Activated CD4-positive, alpha-beta T cell treated with anti-CD3 and anti-CD28 coated beads, Interleukin-10, Interleukin-2, amounts not matched to agents 100 ng/mL and 50 ng/mL, durations not matched to agents 16 hours and 8 hours (primary cell): ENCODE data around the gene KCNT2.

ENCODE experiments used
- DNase-seq: peaks from one replicate; pipeline ENCODE4 v3.0.0-alpha.2; 2020

Gene KCNT2

DNA sequence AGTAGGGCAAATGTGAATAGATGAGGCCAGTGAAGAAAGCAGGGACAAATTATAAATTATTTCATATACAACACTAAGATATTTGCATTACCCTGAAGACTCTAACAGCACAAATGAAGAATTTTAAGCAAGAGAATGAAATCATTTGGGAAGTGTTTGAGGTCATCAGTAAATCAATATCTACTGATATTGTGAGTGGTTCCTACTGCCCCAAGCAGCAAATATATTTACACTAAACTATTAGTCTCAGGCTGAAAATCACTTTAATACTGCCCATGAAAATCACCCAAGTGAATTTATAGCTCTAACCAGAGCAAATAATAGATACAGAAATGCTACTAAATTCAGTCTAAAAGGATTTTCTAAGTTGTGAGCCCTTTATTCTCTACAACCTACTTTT is 163.6 kb downstream of the KCNT2 start:
- DNase-seq = no peak

DNA sequence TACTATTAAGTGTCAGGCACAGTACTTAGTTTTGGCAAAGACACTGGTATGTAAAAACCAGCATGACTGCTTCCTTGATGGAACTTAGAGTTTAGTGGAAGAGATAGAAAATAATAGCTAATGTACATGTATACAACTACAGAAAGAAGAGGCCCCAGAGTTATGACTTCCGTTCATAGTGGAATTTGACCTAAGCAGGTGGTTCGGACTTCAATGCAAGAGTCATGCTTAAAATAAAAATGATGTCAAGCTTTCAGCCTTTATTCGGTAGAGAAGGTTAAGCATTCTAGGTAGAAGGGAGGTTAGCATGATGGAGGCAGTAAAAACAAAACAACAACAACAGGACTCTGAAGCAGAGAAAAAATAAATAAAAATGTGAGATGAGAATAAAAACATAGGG is 165.9 kb downstream of the KCNT2 start:
- DNase-seq = no peak

DNA sequence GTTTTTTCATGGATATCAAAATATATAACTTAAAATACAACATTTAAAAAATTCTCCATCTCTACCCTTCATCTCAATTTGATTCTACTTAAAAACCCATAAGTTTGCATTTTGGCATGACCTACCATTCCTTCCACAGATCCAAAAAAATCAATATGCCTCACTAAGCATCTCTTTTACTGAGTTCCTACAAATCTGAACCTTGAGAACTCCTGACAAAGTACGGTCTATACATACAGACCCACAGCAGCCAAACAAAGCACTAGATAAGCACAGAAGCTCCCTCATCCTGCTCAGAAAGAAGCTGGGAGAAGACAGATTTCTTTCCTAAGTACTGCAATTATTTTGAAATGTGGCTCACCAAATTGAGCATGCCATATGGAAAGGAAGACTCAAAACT is 167.5 kb downstream of the KCNT2 start:
- no peak for DNase-seq

DNA sequence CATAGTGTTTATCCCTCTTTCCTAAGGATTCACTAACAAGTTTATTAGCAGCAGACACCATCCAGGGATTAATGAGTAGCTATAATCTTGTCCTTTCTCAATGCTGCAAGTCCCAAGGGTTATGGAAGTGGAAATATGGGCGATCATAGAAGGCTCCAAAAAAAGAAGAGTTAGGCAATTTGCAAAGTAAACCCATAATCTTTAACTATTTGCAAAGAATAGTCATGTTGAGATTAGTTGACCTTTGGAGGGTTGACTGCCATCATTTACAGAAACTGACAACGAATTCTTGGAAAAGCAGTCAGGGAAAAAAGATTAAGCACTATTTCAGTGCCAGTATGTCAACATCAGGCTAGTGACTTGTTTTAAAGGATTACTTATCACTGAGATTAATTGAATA is 169.9 kb downstream of the KCNT2 start:
- no peak for DNase-seq

DNA sequence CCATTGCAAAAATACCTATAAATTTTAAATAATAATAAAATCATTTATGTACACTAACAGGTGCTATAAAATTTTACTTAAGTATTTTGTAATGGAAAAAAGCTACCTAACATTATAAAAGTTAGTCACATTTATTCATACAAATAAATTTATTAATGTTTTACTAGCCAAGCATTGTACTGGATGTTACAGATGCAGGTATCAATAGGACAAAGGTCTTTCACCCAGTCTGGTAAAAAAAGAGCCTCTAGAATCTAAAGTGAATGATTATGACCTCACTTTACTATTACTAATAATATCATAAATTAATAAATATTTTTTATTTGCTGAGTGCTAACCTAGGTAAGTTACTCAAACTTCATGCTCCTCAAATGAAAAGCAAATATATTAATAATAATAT is 170.6 kb downstream of the KCNT2 start:
- DNase-seq = no peak

DNA sequence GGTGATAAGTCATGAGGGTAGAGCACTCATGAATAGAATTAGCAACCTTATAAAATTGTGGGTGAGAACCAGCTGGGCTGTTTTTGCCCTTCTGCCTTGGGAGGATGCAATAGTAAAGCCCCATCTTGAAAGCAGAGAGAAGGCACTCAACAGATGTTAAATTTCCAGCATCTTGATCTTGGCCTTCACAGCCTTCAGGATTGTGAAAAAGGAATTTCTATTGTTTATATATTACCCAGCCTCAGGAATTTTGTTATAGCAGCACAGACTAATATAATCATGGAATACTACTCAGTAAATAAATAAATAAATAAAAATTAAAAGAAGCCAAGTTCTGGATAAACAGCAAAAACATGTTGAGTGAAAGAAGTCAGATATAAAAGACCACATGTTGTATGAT is 175.2 kb downstream of the KCNT2 start:
- no peak for DNase-seq

DNA sequence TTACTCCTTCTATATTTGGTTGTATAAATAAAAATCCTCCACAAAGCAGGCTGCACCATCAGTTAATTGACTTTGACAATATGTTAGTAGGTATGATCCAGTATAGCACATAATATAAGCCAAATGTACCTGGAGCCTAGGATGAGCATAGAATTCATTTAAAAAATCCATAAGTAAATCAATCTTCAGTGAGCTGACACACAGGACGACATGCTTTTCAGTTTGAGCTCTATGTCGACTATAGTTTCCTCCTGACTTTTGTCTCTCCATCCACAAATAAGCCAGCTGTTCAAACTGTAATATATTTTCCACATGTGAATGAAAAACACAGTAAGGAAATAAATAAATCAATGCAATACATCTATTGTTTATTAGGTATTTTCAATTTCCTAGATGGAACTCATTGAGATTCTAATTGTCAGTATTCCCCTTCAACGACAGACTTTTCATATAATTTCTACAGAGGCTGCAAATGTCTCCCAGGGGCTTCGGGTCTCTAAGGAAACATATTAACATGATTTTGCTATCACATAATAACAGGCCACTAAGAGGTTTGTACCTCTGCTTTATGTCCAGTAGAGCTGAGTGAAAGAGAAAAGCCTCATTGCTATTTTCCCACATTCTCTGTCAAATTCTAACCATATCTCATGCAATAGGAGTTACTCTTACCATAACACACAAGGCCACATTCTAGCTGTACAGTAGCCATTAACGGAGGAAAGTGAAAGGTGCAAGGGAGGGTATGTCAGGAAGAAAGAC is 180.1 kb downstream of the KCNT2 start:
- no peak for DNase-seq

DNA sequence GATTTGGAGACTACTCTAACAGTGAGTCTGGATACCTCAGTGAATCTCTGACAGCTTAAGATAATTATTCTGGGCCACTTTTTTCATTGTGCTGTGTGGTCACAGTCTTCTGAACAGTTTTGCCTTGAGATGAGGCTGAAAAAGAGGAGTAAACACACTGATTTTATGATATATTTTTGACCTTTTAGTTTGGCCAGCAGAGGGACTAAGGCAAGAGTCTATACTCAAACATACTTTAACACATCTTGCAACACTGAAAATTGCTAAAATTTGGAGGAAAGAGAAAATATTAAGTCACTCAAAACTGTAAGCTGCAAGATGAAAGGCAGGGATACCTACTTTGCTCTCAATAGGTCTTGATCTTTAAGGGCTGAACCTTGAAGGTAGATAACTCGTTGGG is 182.7 kb downstream of the KCNT2 start:
- DNase-seq = no peak

DNA sequence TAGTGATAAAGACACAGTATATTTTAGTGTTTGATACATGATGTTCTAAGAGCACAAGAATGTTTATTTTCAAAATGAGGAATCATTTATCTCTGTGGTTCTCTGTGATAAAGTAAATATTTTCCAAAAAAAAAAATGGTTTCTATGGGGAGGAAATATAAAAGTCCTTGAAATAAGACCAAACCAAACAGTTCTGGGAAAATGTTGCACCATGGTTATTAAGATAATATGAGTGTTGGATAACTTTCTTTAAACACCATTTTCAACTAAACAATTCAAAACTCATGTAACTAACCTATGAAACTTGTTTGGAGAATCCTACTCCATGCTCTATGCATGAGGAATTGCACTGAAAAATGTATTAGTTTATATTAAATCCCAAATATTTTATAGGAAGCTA is 184.6 kb downstream of the KCNT2 start:
- DNase-seq = no peak

DNA sequence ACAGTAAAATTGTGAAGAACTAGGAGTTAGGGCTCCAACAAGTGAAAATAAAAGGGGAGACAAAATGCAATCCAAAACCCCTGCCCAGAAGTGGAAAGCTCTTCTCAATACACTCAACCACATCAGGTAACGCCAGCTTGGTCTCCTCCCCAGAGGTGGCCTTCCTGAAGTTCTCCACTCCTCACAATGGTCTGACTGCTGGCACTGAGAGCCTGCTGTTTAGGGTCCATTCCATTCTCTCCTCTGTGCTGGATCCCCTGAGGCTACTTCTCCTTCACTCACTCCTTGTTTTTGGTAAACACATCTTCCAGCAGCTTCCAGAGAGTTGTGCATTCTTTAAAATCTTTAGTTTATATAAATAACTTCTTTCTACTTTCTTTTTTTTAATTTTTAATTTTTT is 189.5 kb downstream of the KCNT2 start:
- no peak for DNase-seq

DNA sequence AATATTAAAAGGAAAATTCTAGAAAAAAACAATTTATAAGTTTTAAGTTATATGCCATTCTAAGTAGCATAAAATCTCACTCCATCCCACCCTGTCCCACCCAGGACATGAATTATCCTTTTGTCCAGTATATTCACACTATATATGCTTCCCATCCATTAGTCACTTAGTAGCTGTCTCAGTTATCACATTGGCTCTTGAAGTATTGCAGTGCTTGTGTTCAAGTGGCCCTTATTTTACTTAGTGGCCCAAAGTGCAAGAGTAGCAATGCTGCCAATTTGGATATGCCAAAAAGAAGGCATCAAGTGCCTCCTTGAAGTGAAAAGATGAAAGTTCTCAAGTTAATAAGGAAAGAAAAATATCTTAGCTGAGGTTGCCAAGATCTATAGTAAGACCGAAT is 192.3 kb downstream of the KCNT2 start:
- DNase-seq = no peak

DNA sequence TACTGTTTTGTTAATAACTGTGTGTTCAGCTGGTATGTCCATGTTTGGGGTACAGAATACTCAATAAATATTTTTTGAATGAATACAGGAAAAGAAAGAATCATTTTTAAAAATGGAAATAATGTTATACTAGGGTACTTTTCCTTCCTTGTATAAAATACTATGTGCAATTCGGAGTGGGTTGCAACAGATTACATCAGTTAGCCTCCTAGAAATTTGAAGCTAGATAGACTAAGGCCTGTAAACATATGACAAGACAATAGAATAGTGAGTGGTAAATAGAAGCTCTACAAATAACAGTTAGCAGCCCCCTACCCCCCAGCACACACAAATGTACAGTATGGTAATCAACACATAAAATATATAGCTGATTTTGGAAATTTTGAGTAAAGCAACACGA is 195.9 kb downstream of the KCNT2 start:
- no peak for DNase-seq

DNA sequence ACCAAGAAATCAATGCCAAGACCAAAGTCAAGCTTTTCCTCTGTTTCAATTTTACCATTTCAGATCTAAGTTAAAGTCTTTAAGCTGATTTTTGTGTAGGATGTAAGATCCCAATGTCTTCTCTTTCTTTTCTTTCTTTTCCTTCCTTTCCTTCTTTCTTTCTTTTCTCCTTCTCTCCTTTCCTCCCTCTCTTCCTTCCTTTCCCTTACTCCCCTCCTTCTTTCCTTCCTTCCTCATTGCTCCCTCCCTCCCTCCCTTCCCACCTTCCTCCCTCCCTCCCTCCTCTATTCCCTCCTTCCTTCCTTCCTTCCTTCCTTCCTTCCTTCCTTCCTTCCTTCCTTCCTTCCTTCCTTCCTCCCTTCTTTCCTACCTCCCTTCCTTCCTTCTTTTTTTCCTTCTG is 197.5 kb downstream of the KCNT2 start:
- no peak for DNase-seq

DNA sequence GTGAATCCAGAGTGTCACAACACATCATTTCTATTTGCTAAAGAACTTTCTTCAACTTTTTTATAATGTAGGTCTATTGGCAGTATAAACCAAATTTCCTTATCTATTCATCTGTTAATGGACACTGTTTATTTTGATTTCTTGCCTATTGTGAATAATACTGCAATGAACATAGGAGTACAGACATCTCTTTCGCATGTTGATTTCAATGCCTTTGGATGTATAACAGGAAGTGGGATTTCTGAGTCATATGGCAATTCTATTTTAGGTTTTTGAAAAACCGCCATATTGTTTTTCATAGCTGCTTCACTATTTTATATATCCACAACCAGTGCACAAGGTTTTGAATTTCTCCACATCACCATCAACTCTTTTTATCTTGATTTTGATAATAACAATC is 198.7 kb downstream of the KCNT2 start:
- no peak for DNase-seq

DNA sequence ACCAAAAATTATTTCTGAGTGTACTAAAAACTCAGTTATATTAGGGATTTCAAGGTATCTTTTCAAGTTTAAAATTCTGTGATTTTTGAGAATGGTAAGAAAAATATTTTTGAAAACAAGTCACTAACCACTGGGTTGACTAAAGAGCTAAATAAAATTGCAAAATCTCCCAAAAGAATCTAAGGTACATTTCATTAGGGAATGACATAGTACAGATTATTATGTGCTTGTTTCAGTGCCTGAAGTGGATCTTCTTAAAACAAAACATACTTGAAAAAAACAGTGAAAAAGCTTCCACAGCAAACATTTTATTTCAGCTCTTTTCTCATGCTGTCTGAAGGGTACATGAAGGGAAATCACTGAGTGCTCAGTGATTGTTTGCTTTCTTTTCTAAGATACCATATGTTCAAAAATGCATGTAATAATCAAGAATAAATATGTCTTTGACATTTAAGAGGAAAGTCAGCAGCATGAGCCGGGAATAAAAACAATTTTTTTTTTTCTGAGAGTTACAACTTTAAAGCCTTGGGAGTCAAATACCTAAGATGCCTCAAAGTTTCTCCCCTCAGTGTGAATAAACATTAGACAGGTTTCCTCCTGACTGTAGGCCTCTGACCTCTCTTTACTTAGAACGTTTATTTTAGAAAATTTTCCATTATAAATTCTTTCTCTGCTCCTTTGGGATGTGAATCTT is 200.7 kb downstream of the KCNT2 start:
- no peak for DNase-seq

DNA sequence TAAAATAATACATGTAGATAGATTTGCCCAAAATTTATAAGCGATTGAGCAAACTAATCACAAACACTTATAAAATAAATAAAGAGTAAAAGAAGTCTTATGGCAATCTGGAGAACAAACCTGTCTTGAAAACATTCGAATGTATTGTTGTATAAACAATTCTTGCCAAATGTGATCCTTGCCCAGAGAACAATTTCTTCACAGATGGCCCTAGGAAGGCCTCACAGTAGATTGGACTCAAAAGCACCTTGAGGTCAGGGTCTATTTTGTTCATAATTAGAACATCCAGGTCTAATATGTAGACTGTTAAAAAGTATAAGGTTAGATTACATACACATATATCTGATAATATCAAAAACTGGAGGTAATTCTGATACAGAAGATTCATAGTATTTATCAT is 202.4 kb downstream of the KCNT2 start:
- no peak for DNase-seq

DNA sequence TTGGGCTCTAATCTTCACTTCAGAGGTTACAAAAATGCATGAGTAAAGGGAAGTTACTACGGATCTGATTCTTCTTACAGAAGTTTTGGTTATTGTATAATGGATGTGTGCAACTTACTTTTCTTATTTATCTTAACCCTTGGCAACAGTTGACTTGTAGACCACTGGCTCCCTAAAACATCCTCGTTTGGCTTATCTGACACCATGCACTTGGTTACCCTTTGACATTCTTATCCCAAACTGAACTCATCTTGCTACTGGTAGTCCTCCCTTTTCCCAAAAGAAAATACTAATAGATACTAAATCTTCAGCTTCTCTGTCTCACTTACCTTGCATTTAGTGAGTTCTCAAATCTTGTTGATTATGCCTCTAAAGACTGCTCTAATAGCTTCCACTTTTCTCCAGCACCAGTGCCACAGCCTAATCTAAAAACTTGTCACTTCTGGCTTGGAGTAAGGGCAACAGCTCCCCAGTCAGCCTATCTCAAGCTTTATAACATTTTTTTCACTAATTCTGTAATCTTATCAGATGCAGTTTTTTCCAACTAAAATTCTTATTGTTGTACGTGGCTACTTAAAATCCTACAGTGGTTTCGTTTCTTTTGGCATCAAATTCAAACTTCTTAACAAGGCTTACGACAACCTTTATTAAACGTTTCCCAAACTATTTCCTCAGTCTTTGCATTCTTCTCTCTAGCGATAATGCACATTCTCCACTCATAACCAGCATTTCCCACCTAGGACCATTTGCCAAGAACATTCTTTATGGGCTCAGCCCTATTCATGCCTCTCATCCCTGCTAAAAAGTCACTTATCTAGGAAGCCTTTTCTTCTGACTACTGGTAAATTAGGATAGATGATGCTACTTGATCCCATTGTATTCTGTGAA is 204.2 kb downstream of the KCNT2 start:
- no peak for DNase-seq

DNA sequence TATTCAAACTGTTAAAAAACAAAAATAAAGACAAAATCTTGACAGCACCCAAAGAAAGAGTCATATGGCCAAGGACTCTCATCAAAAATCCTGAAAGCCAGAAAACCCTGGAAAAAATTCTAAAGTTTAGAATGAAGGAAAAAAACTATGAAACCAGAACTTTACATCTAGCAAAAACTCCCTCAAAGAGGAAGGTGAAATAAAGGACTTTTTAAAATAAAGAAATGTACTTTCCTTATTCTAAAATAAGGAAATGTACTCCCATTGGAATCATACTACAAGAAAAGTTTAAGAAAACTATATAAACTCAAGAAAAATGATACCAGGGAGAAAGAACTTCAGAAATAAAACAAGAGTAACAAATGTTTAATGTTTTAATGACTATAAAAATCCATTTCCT is 206.3 kb downstream of the KCNT2 start:
- DNase-seq = no peak

DNA sequence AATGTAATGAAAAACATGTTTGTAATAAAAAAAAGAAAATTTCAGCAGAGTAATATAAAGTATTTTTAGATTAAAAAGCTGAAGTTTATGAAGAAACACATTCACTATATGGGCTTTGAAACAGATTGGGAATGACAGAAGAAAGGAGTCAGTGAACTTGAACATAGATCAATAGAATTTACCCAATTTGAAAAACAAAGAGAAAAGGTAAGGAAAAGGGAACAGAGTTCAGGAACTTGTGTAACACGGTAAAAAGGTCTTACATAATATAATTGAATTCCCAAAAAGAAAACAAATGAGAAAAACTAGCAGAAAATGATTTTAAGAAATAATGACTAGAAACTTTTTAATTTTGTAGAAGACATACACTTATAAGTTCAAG is 206.8 kb downstream of the KCNT2 start:
- DNase-seq = no peak

DNA sequence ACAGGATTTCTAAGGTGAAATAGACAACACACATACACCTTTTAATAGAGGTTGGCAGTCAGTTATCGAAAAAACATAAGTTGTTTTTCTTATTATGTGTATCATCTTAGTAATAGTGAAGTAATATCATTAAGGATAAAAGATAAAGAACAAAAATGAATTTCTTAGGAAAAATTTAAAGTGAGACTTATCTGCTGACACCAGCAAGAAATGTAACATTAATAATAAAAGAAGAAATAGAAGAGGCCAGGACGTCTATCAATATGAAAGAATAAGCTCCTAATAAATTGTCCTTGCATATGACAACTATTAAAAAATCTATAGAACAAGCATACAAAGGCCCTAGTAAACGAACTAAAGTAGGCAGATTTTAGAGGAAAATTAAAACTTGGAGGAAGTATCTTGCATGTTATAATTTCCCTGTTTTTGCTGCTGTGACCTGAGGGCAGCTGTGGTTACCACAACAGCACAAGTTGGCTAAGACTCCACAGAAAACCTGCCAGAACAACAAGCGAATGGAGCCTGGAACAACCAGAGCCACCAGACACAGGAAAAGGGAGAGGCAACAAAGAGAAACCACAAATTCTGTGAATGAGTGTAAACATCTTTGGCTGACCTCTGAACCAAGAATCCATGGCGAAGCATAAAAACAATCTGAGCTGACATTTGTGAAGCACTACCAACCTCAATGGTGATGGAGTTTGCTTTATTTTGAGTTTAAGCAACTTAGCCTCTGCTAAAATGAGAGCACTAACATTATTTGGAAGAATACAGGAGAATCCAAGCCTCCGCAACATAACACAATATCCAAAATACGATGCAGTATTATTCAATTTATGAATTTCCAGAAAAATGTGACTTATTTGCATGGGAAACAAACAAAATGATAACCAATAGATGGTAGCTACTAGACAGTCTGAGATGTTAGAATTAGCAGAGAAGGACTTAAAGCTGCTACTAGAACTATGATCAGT is 207.5 kb downstream of the KCNT2 start:
- no peak for DNase-seq

DNA sequence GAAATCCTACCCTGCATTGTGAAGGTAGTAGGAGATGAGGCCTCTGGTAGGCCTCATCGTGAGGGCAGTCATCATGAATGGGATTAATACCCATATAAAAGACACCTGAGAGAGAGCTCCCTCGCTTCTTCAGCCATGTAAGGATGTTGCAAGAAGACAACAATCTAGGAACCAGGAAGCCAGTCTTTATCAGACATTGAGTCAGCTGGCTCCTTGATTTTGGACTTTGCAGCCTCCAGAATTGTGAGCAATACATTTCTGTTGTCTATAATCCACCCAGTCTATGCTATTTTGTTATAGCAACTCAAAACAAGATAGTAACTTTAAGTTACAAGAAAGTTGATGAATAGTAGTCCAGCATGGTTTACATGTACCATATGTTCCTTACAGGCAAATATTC is 208.5 kb downstream of the KCNT2 start:
- no peak for DNase-seq

DNA sequence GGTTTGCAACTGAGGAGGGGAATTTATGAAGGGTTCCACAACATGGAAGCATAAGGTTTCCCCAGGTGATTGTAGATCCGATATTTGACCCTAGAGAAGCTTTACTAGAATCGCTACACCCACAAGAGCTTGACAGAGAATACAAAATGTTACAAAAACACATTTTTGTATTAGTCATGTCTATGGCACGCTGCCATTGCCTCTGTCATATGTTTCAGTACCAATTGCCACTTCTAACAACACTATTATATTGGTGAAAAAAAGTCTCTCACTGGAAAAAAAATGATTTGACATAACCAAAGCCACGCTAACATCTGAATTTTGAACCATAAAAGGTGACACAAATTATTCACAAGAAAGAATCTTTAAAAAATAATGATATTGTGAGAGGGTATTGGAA is 214.5 kb downstream of the KCNT2 start:
- DNase-seq = no peak

DNA sequence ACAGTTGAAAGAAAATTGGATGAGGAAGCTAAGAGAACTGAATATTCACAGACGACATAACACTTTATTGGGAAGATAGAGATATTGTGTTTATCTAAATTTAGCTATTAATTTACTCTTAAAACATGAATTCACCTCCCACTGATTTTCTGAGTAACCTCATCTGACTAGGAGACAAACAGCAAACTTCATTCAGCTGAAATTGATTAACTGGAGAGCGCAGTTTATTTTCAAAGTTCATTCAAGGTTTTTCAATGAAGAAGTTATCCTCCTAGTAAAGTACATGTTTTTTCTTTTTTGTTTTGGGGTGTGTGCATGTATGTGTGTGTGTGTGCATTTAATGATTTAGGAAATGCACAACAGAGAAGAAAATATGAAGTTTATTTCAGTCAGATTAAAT is 215.0 kb downstream of the KCNT2 start:
- DNase-seq = no peak
